Progenitor cell of endocrine pancreas (in vitro differentiated cells): ENCODE data around the gene MAGI3. TPM values are rescaled to one million over a fixed set of nuclear protein-coding genes. Genes with fewer than 3 reads are reported as not detected.

Experiments used
- DNase-seq: peaks from one replicate; pipeline ENCODE4 v3.0.0; 2021; ENCODE audit warnings: low spot score; ENCODE audit not compliant: unreplicated experiment
- H3K27ac Mint-ChIP-seq: 2 replicates; pipeline ENCODE4 v1.8.0; 2021; ENCODE audit warnings: mild to moderate bottlenecking, moderate library complexity, mixed read lengths
- H3K27me3 Mint-ChIP-seq: 2 replicates; pipeline ENCODE4 v1.8.0; 2021; ENCODE audit warnings: mixed read lengths
- H3K36me3 Mint-ChIP-seq: 2 replicates; pipeline ENCODE4 v1.8.0; 2022; ENCODE audit warnings: mixed read lengths; ENCODE audit not compliant: insufficient read depth
- H3K4me1 Mint-ChIP-seq: 2 replicates; pipeline ENCODE4 v1.8.0; 2021; ENCODE audit warnings: low read depth, mixed read lengths
- H3K4me3 Mint-ChIP-seq: 2 replicates; pipeline ENCODE4 v1.8.0; 2021; ENCODE audit warnings: low read depth, mild to moderate bottlenecking, moderate library complexity, mixed read lengths
- H3K9me3 Mint-ChIP-seq: 2 replicates; pipeline ENCODE4 v1.8.0; 2021; ENCODE audit warnings: low read depth, mixed read lengths
- CTCF ChIP-seq: fragments of 200-600 bp; sonication (generic); IDR thresholded peaks from one replicate; pipeline ENCODE4 v1.5.0; 2021; ENCODE audit warnings: antibody characterized with exemption, mild to moderate bottlenecking; ENCODE audit not compliant: unreplicated experiment
- total RNA-seq: library from RNA; stranded (reverse); gene quantifications from 2 replicates; pipeline ENCODE4 v1.2.1, GENCODE V29; 2021

Gene MAGI3
- total RNA-seq, 1 donor from 2014 or later: 23.7 TPM

GRCh38 chr1:113488576-113489177 lies 98.4 kb downstream of the MAGI3 start:
- no peak for DNase-seq
- Mint-ChIP-seq H3K27me3 (no peaks in the 10 kb centered on the region), H3K9me3 (peaks cover 57% of the 10 kb centered on the region), H3K27ac (no peak overlapping the region), H3K4me1 (no peaks in the 10 kb centered on the region), H3K36me3 (peaks cover 34% of the 10 kb centered on the region), H3K4me3 (no peak overlapping the region)
- peak; percentile 8 for TF ChIP-seq CTCF

GRCh38 chr1:113490384-113490783 lies 100.1 kb downstream of the MAGI3 start:
- H3K36me3 Mint-ChIP-seq: peaks cover 30% of the 10 kb centered on the region
- no peak for TF ChIP-seq CTCF
- no peaks in the 10 kb centered on the region for H3K4me1 Mint-ChIP-seq
- no peaks in the 10 kb centered on the region for H3K27me3 Mint-ChIP-seq
- H3K9me3 Mint-ChIP-seq: peaks cover 56% of the 10 kb centered on the region
- no peak for DNase-seq
- H3K4me3 Mint-ChIP-seq: no peak overlapping the region
- H3K27ac Mint-ChIP-seq: no peak overlapping the region

- H3K36me3 Mint-ChIP-seq: peaks cover 27% of the 10 kb centered on the region
- H3K27ac Mint-ChIP-seq: no peak overlapping the region
- H3K4me3 Mint-ChIP-seq: no peak overlapping the region
- no peak for TF ChIP-seq CTCF
- peaks cover 49% of the 10 kb centered on the region for H3K9me3 Mint-ChIP-seq
- H3K4me1 Mint-ChIP-seq: no peaks in the 10 kb centered on the region
- no peaks in the 10 kb centered on the region for H3K27me3 Mint-ChIP-seq
- DNase-seq: no peak
Observed at GRCh38 chr1:113493533-113493932, 103.2 kb downstream of the MAGI3 start.

GRCh38 chr1:113505357-113505756 lies 115.0 kb downstream of the MAGI3 start:
- Mint-ChIP-seq H3K27me3 (no peaks in the 10 kb centered on the region), H3K9me3 (peaks cover under 1% of the 10 kb centered on the region), H3K27ac (no peak overlapping the region), H3K36me3 (peaks cover 1% of the 10 kb centered on the region), H3K4me1 (peaks cover 30% of the 10 kb centered on the region), H3K4me3 (no peak overlapping the region)
- DNase-seq: no peak
- no peak for TF ChIP-seq CTCF

- Mint-ChIP-seq H3K4me1 (peaks cover 30% of the 10 kb centered on the region), H3K4me3 (no peak overlapping the region), H3K27ac (peak overlapping the region; percentile 69), H3K27me3 (no peaks in the 10 kb centered on the region), H3K9me3 (peaks cover 13% of the 10 kb centered on the region), H3K36me3 (peaks cover 11% of the 10 kb centered on the region)
- no peak for DNase-seq
- TF ChIP-seq CTCF: no peak
Observed at GRCh38 chr1:113507552-113508214, 117.4 kb downstream of the MAGI3 start.
